GM21526 (cell line): Measurements from ENCODE around the gene MFSD6.

Experiments used
- ATAC-seq: cut with Tn5 transposase; IDR thresholded peaks from one replicate; pipeline ENCODE4 v1.9.1; 2021; ENCODE audit warnings: moderate library complexity; ENCODE audit not compliant: unreplicated experiment, low FRiP score

Gene MFSD6

GRCh38 chr2:190547886-190548285, 139.7 kb downstream of the MFSD6 start:
- ATAC-seq, result no peak

- no peak for ATAC-seq
These were observed 142.0 kb downstream of the MFSD6 start for GRCh38 chr2:190550137-190550536.
